Measurements from ENCODE around the gene SCN8A. TPM values are rescaled to one million over a fixed set of nuclear protein-coding genes. Genes with fewer than 3 reads are reported as not detected.

The SCN8A gene
- 13.6 and 13.9 TPM in 2 replicates for total RNA-seq

GRCh38 chr12:51591016-51591901 is at the start of gene SCN8A:
TSS of gene SCN8A (plus strand) at chr12:51591233. CDS start at chr12:51662818, 71,585 bp downstream.

DNA sequence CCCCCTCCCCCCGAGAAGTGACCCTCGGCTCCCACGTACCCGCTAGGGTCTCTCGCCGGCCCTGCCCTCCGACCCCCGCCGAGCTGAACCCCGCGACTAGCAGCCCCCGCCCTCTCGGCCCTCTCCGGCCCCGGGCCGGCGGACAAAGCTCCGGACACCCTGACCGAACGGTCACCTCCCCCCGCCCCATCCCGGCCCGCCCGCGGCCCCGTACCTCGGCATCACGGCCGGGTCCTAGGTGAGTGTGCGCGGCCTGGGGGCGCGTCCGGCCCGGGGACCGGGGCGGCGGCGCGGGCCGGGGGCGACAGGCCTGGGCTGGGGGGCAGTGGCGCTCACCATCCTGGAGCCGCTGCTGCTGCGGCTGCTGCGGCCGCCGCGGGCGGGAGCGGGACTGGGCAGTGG is 257.3 kb downstream of the SCN8A start, which contains the start of gene FIGNL2:
Gene FIGNL2 (minus strand): TSS at position 393 of the 402 bp plus-strand sequence. CDS start 26,305 bp downstream, outside the sequence.

Other genes with a start within 250 kb of the SCN8A start
- not detected in 2 replicates for gene CELA1, start 244.6 kb upstream of the SCN8A start, total RNA-seq
- gene GALNT6, start 199.8 kb upstream of the SCN8A start, total RNA-seq, result 1.8 and 22.1 TPM in 2 replicates
- gene SLC4A8, start 166.4 kb upstream of the SCN8A start, total RNA-seq, result 1.5 and 2.0 TPM in 2 replicates

All from subcutaneous preadipocyte (primary cell).